GM12873 (cell line): Measurements from ENCODE around the gene NCOA7.

Source experiments
- CTCF ChIP-seq: IDR thresholded peaks from 2 replicates; pipeline ENCODE4 v1.5.1; 2012; ENCODE audit warnings: low read depth, mild to moderate bottlenecking, moderate library complexity, low read length, control low read depth; ENCODE audit not compliant: insufficient read depth; ENCODE audit errors: missing control alignments

The NCOA7 gene

GRCh38 chr6:125913145-125913544 is 122.4 kb downstream of the NCOA7 start:
- no peak for TF ChIP-seq CTCF

- TF ChIP-seq CTCF: no peak
Observed at GRCh38 chr6:125913864-125914351, 123.1 kb downstream of the NCOA7 start.

- TF ChIP-seq CTCF: no peak
Observed at GRCh38 chr6:125918230-125918629, 127.5 kb downstream of the NCOA7 start.

- TF ChIP-seq CTCF: no peak
Observed at GRCh38 chr6:125918681-125919566, 128.2 kb downstream of the NCOA7 start.

- TF ChIP-seq CTCF: no peak
Observed at GRCh38 chr6:125919618-125920017, 128.9 kb downstream of the NCOA7 start.

GRCh38 chr6:125922322-125922860 is 131.6 kb downstream of the NCOA7 start:
- no peak for TF ChIP-seq CTCF

- TF ChIP-seq CTCF: no peak
Observed at GRCh38 chr6:125923366-125923877, 132.7 kb downstream of the NCOA7 start.
